Measurements from ENCODE around the gene ARL1.
"Not testable (repeated sequence)": the region's sequence is repeated elsewhere in the genome, so short reads cannot be mapped to it uniquely, and the experiment has no call there.

Gene ARL1

DNA sequence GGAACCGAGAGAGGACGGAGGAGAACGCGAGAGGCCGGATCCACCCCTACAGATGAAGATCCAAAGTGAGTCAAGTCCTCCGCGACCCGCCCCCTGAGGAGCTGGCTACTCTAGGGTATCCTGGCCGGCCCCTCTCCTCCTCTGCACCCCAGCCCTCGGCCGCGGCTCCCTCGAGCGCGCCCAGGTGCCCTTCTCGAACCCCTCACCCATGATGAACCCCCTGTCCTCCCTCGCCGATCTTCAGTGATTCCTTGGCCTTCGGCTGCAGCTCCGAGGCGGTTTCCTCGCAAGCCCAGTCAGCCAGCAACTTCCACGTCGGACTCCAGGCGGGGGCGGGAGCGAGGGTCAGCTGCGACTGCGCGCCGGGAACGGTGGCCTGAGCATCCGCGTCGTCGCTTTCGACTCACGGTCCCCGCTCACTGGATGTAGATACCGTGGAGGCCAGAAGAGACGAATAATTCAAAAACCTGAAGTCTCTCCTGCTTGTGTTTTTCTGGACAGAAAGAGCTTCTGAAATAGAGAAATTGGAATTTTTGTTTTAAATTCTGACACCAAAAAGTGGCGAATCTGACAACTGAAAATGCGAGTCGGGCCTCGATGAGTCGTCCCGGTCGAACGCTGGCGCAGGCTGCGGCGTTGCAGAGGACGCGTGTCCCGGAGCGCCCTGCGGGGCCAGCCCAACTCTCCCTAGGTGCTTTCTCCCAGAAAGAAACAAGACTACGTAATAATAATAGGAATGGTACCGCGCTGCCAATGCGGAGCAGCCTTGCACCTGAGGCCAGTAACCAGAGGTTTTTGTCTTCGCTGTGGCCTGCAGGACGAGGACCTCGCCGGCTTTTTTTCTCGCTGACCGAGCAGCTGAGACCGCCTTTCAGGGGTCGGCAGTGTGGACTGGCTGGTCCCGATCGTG, at the start of gene ARL1:
TSS of gene ARL1 (minus strand) at position 337 of the 910 bp plus-strand sequence. CDS start at position 210, 127 bp downstream.
- no peaks in the 10 kb centered on the region for H3K27me3 ChIP-seq (ENCODE audit: insufficient read depth, insufficient read length)
- no peaks in the 10 kb centered on the region for H3K9me3 ChIP-seq (ENCODE audit: insufficient read depth, low read length)
- H3K36me3 ChIP-seq (ENCODE audit: insufficient read depth, insufficient read length, low read length) = peaks cover 25% of the 10 kb centered on the region
- TF ChIP-seq ZNF274 (IDR thresholded peaks at IDR 0.05; ENCODE audit: low read depth, low read length) (no peak), SUZ12 (IDR thresholded peaks at IDR 0.05; ENCODE audit: extremely low read depth, insufficient read depth, insufficient read length) (no peak), YY1 (IDR thresholded peaks at IDR 0.05; ENCODE audit: insufficient read depth, insufficient read length) (no peak)
- peak; percentile 69 for DNase-seq (ENCODE audit: low read depth, low spot score)
- peaks cover 3% of the 10 kb centered on the region for H3K4me1 ChIP-seq (ENCODE audit: insufficient read depth, insufficient read length)
- peak within 1 kb of the TSS; percentile 97 for H3K9ac ChIP-seq (ENCODE audit: insufficient read length, low read depth)
- H3K4me3 ChIP-seq (ENCODE audit: insufficient read length, low read depth) = peak within 1 kb of the TSS; percentile 96

DNA sequence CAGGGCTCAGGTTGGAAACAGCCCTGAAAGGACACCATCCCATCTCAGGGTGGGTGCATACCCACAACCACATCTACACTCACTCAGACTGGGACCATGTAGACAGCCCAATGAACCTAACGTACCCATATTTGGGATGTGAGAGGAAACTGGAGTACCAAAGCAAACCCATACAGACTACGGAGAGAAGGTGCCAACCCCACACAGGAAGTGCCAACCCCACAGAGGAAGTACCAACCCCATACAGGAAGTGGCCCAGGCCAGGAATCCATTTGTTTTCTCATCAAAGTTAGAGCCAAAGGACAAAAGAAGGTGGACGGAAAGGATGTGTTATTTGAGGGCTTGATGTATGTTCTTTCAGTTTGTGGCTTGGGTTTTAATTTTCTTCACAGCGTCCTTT, 48.1 kb upstream of the ARL1 start:
- DNase-seq (ENCODE audit: low read depth, low spot score) = no peak
- no peak for TF ChIP-seq SUZ12 (IDR thresholded peaks at IDR 0.05; ENCODE audit: extremely low read depth, insufficient read depth, insufficient read length)
- TF ChIP-seq YY1 (IDR thresholded peaks at IDR 0.05; ENCODE audit: insufficient read depth, insufficient read length) = no peak
- no peak for TF ChIP-seq ZNF274 (IDR thresholded peaks at IDR 0.05; ENCODE audit: low read depth, low read length)

DNA sequence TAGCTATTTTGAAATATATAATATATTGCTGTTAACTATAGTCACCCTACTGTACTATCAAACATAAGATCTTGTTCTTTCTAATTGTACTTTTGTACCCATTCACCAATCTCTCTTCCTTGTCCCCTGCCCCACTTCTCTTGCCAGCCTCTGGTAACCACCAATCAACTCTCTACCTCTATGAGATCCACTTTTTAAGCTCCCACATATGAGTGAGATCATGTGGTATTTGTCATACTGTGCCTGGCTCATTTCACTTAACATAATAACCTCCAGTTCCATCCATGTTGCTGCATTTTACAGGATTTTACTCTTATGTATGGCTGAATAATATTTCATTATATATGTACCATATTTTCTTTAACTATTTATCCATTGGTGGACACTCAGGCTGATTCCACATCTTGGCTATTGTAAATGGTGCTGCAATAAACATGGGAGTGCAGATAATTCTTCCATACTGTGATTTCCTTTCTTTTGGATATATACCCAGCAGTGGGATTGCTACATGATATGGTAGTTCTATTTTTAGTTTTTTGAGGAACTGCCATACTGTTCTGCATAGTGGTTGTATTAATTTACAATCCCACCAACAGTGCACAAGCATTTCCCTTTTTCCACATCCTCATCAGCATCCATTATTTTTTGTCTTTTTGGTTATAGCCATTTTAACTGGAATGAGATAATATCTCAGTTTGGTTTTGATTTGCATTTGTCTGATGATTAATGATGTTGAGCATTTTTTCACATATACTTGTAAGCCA, 34.1 kb upstream of the ARL1 start:
- H3K36me3 ChIP-seq (ENCODE audit: insufficient read depth, insufficient read length, low read length) = no peaks in the 10 kb centered on the region
- H3K9me3 ChIP-seq (ENCODE audit: insufficient read depth, low read length) = no peaks in the 10 kb centered on the region
- H3K4me1 ChIP-seq (ENCODE audit: insufficient read depth, insufficient read length) = no peaks in the 10 kb centered on the region
- no peak for DNase-seq (ENCODE audit: low read depth, low spot score)
- H3K27me3 ChIP-seq (ENCODE audit: insufficient read depth, insufficient read length) = no peaks in the 10 kb centered on the region
- TF ChIP-seq ZNF274 (IDR thresholded peaks at IDR 0.05; ENCODE audit: low read depth, low read length) (no peak), YY1 (IDR thresholded peaks at IDR 0.05; ENCODE audit: insufficient read depth, insufficient read length) (no peak)
- no peak overlapping the region for H3K9ac ChIP-seq (ENCODE audit: insufficient read length, low read depth)
- H3K4me3 ChIP-seq (ENCODE audit: insufficient read length, low read depth) = no peak overlapping the region

More for the DNA sequence above, 48.1 kb upstream of the ARL1 start:
- H3K4me1 ChIP-seq (ENCODE audit: insufficient read depth, insufficient read length) = no peaks in the 10 kb centered on the region
- no peak overlapping the region for H3K9ac ChIP-seq (ENCODE audit: insufficient read length, low read depth)
- no peak overlapping the region for H3K4me3 ChIP-seq (ENCODE audit: insufficient read length, low read depth)
- peaks cover 10% of the 10 kb centered on the region; the same call in 1 of the 2 replicates for H3K9me3 ChIP-seq (ENCODE audit: insufficient read depth, low read length)
- H3K27me3 ChIP-seq (ENCODE audit: insufficient read depth, insufficient read length) = no peaks in the 10 kb centered on the region
- no peaks in the 10 kb centered on the region for H3K36me3 ChIP-seq (ENCODE audit: insufficient read depth, insufficient read length, low read length)

DNA sequence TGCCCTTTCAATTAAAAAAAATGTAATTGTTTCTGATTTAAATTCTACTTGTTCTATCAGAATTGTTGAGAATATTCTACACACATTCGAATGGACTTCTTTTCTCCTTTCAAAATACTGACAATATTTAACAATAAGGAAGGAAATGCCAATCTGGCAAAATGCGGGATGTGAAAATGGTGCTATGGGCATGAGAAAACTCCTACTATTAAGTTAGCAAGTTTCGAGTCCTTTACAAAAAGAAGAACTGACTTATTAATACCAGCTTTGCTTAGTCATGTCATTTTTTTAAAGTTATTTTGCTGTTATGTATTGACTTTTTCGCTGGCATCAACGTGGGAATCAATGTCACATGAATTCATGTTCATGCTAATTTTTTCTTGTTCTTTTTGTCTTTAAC, 31.7 kb upstream of the ARL1 start:
- H3K27me3 ChIP-seq (ENCODE audit: insufficient read depth, insufficient read length) = no peaks in the 10 kb centered on the region
- no peaks in the 10 kb centered on the region for H3K9me3 ChIP-seq (ENCODE audit: insufficient read depth, low read length)
- no peaks in the 10 kb centered on the region for H3K4me1 ChIP-seq (ENCODE audit: insufficient read depth, insufficient read length)

DNA sequence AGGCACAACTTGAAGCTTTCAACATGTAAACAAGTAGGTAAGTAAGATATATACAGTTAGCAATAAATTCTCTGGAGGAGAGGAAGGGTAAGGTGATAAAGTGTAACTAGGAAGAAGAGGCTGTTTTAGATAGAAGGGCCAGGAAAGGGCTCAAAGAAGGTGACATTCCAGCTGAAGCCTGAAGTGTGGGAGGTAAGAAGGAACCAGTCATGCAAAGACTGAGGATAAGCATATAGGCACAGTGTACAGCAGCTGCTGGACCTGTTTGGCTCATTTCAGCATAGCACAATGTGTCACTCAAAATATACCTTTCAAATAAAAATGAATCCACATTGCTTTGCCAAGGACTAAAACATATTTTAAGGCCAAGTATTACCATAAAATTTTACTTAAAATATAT, 28.6 kb upstream of the ARL1 start:
- no peaks in the 10 kb centered on the region for H3K27me3 ChIP-seq (ENCODE audit: insufficient read depth, insufficient read length)
- H3K4me3 ChIP-seq (ENCODE audit: insufficient read length, low read depth) = no peak overlapping the region
- H3K9me3 ChIP-seq (ENCODE audit: insufficient read depth, low read length) = no peaks in the 10 kb centered on the region
- TF ChIP-seq YY1 (IDR thresholded peaks at IDR 0.05; ENCODE audit: insufficient read depth, insufficient read length) = no peak
- no peak for TF ChIP-seq SUZ12 (IDR thresholded peaks at IDR 0.05; ENCODE audit: extremely low read depth, insufficient read depth, insufficient read length)
- no peak for TF ChIP-seq ZNF274 (IDR thresholded peaks at IDR 0.05; ENCODE audit: low read depth, low read length)
- H3K9ac ChIP-seq (ENCODE audit: insufficient read length, low read depth) = no peak overlapping the region
- H3K4me1 ChIP-seq (ENCODE audit: insufficient read depth, insufficient read length) = no peaks in the 10 kb centered on the region
- H3K36me3 ChIP-seq (ENCODE audit: insufficient read depth, insufficient read length, low read length) = no peaks in the 10 kb centered on the region
- DNase-seq (ENCODE audit: low read depth, low spot score) = no peak

More for the DNA sequence above, 31.7 kb upstream of the ARL1 start:
- Histone ChIP-seq H3K36me3 (ENCODE audit: insufficient read depth, insufficient read length, low read length) (no peaks in the 10 kb centered on the region), H3K9ac (ENCODE audit: insufficient read length, low read depth) (no peak overlapping the region), H3K4me3 (ENCODE audit: insufficient read length, low read depth) (no peak overlapping the region)
- no peak for DNase-seq (ENCODE audit: low read depth, low spot score)
- TF ChIP-seq SUZ12 (IDR thresholded peaks at IDR 0.05; ENCODE audit: extremely low read depth, insufficient read depth, insufficient read length) = no peak
- no peak for TF ChIP-seq YY1 (IDR thresholded peaks at IDR 0.05; ENCODE audit: insufficient read depth, insufficient read length)
- no peak for TF ChIP-seq ZNF274 (IDR thresholded peaks at IDR 0.05; ENCODE audit: low read depth, low read length)

DNA sequence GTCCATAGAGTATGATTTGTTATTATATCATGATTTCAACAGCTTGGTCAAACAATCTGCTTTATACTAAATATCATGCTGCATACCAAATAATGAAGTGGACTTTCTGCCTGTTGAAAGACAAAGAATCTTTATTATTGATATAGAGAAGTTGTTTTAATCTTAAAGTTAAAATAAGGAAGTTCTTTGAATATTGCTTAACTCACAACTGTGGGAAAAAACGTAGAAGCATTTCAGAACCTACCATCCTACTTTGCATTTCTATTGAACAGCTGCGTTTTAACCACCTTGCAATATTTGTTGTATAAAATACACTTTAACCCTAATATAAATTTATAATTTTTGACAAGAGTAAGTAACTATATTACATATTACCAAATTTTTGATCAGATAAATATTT, 22.9 kb upstream of the ARL1 start:
- no peak for DNase-seq (ENCODE audit: low read depth, low spot score)

DNA sequence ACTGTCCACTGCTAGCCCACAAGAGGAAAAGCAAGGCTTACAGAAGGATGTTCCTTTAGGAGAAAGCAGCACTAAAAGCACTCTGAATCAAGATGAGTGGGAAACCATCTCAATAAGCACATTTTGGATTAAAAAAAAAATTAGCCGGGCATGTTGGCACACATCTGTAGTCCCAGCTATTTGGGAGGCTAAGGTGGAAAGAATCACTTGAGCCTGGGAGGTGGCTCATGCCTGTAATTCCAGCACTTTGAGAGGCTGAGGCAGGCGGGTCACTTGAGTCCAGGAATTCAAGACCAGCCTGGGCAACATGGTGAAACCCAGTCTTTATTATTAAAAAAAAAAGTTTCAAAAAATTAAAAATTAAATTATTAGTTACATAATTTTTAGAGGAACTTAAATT, 17.0 kb upstream of the ARL1 start:
- no peak for TF ChIP-seq ZNF274 (IDR thresholded peaks at IDR 0.05; ENCODE audit: low read depth, low read length)
- no peak for TF ChIP-seq SUZ12 (IDR thresholded peaks at IDR 0.05; ENCODE audit: extremely low read depth, insufficient read depth, insufficient read length)
- TF ChIP-seq YY1 (IDR thresholded peaks at IDR 0.05; ENCODE audit: insufficient read depth, insufficient read length) = no peak

More for the DNA sequence above, 22.9 kb upstream of the ARL1 start:
- H3K4me1 ChIP-seq (ENCODE audit: insufficient read depth, insufficient read length) = no peaks in the 10 kb centered on the region
- no peak for TF ChIP-seq YY1 (IDR thresholded peaks at IDR 0.05; ENCODE audit: insufficient read depth, insufficient read length)
- TF ChIP-seq ZNF274 (IDR thresholded peaks at IDR 0.05; ENCODE audit: low read depth, low read length) = no peak
- no peak for TF ChIP-seq SUZ12 (IDR thresholded peaks at IDR 0.05; ENCODE audit: extremely low read depth, insufficient read depth, insufficient read length)
- H3K4me3 ChIP-seq (ENCODE audit: insufficient read length, low read depth) = no peak overlapping the region
- H3K27me3 ChIP-seq (ENCODE audit: insufficient read depth, insufficient read length) = no peaks in the 10 kb centered on the region
- H3K36me3 ChIP-seq (ENCODE audit: insufficient read depth, insufficient read length, low read length) = no peaks in the 10 kb centered on the region
- no peaks in the 10 kb centered on the region for H3K9me3 ChIP-seq (ENCODE audit: insufficient read depth, low read length)
- no peak overlapping the region for H3K9ac ChIP-seq (ENCODE audit: insufficient read length, low read depth)

DNA sequence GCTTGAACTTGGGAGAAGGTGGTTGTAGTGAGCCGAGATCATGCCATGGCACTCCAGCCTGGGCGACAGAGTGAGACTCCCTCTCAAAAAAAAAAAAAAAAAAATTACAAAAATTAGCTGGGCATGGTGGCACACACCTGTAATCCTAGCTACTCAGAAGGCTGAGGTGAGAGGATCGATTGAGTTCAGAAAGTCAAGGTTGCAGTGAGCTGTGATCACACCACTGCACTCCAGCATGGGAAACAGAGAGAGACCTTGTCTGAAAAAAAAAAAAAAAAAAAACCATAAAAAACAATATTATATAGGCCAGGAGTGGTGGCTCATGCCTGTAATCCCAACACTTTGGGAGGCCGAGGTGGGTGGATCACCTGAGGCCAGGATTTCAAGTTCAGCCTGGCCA, 14.5 kb upstream of the ARL1 start:
- DNase-seq (ENCODE audit: low read depth, low spot score); H3K27me3 ChIP-seq (ENCODE audit: insufficient read depth, insufficient read length); H3K9ac ChIP-seq (ENCODE audit: insufficient read length, low read depth); H3K36me3 ChIP-seq (ENCODE audit: insufficient read depth, insufficient read length, low read length); H3K4me3 ChIP-seq (ENCODE audit: insufficient read length, low read depth); H3K4me1 ChIP-seq (ENCODE audit: insufficient read depth, insufficient read length); H3K9me3 ChIP-seq (ENCODE audit: insufficient read depth, low read length): not testable (repeated sequence)

More for the DNA sequence above, 17.0 kb upstream of the ARL1 start:
- no peak overlapping the region for H3K9ac ChIP-seq (ENCODE audit: insufficient read length, low read depth)
- H3K4me3 ChIP-seq (ENCODE audit: insufficient read length, low read depth) = no peak overlapping the region
- no peaks in the 10 kb centered on the region for H3K9me3 ChIP-seq (ENCODE audit: insufficient read depth, low read length)
- no peaks in the 10 kb centered on the region for H3K36me3 ChIP-seq (ENCODE audit: insufficient read depth, insufficient read length, low read length)
- no peaks in the 10 kb centered on the region for H3K27me3 ChIP-seq (ENCODE audit: insufficient read depth, insufficient read length)
- no peak for DNase-seq (ENCODE audit: low read depth, low spot score)
- H3K4me1 ChIP-seq (ENCODE audit: insufficient read depth, insufficient read length) = no peaks in the 10 kb centered on the region

All from NT2/D1 (cell line).